ENCODE results near the gene ZNRF1. TPM values are rescaled to one million over a fixed set of nuclear protein-coding genes. Genes with fewer than 3 reads are reported as not detected.

The ZNRF1 gene
- total and polyA plus RNA-seq, 2 donors (not counting 1 experiment from before 2014, with no cell fraction given) = 0.27 to 0.76 TPM

DNA sequence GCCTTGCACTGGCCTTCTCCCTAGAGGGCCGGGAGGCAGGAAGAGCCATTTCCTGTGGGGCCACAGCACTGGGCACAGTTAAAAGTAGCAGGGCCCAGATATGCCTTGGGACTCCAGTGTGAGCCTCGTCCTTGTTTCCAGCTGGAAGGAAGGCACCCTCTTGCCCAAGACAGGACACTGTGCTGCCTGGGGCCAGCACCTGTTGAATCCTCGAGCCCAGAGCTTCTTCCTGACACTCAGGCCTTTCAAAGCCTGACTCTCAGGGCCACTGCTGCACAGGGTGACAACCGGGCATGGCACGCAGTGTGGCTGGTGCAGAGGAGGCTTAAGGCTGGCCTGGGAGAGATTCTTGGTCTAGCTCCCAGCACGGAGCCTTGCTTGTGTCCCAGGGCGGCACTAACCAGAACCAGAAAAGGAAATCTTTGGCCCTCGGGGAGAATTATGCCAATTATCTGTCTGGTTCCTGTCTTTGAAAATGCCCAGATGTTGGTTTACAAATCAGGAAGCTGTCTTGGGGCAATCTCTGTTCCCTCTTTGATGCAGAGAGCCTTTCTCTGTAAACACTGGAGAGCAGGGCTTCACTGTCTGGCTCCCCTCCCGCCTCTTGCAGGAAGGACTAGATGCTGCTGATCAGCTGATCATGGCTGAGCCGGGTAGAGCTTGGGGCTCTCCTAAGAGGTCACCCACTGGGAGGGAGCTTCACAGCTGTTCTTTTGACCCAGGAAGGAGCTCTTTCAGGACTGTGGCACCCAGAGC, 106.7 kb downstream of the ZNRF1 start:
- no peak overlapping the region for H3K27ac ChIP-seq (ENCODE audit: low read length in 2 of 2)
- TF ChIP-seq EZH2 (IDR thresholded peaks at IDR 0.05; ENCODE audit: borderline replicate concordance, insufficient read depth, low read depth, low read length, poor library complexity, severe bottlenecking) = no peak
- TF ChIP-seq CTCF (IDR thresholded peaks at IDR 0.05) = no peak
- H3K27me3 ChIP-seq (replicated peaks in 1 of 4; ENCODE audit: control extremely low read depth in 1 of 4, control insufficient read depth in 3 of 4, insufficient read depth in 4 of 4, low read length in 3 of 4) = peaks cover 0 to 69% (median 18%) of the 10 kb centered on the region in 4 experiments
- no peak overlapping the region for H2AFZ ChIP-seq (ENCODE audit: insufficient read depth, low read depth, low read length, poor library complexity, severe bottlenecking)
- POLR2A ChIA-PET = no interaction called here
- intact Hi-C loops (cut with micrococcal nuclease) = no loop called here
- Mint-ChIP-seq H3K9me3 (ENCODE audit: insufficient read depth) (no peaks in the 10 kb centered on the region), H3K27me3 (peaks cover 57% of the 10 kb centered on the region), H3K4me1 (peaks cover 29% of the 10 kb centered on the region), H3K27ac (no peak overlapping the region), H3K4me3 (no peak overlapping the region)
- peaks cover 26 to 37% of the 10 kb centered on the region in 2 donors for H3K4me1 ChIP-seq (ENCODE audit: control insufficient read depth in 2 of 2, insufficient read depth in 2 of 2, low read length in 2 of 2)
- no peak overlapping the region for H3K4me2 ChIP-seq (replicated peaks; ENCODE audit: low read depth, low read length, poor library complexity, severe bottlenecking)
- H3K79me2 ChIP-seq (ENCODE audit: control insufficient read depth, insufficient read depth, low read length) = no peaks in the 10 kb centered on the region
- H3K4me3 ChIP-seq (ENCODE audit: control extremely low read depth in 1 of 5, extremely low read depth in 1 of 5, insufficient read depth in 1 of 5, low read depth in 2 of 5, low read length in 4 of 5) = no peak overlapping the region
- CTCF ChIA-PET = interaction anchor here (1.1 kb wide), 2 partner anchors 107 to 243 kb away, joined by 3 read pairs; partner anchors contain the start of gene ZNRF1
- 25% methylated on average over 10 of the region's 10 CpGs for WGBS (ENCODE audit: insufficient coverage)
- peaks cover 0 to 5% (median 0%) of the 10 kb centered on the region in 3 donors for H3K9me3 ChIP-seq (ENCODE audit: control extremely low read depth in 1 of 3, control insufficient read depth in 2 of 3, insufficient read depth in 1 of 3, low read length in 2 of 3)
- no peaks in the 10 kb centered on the region for H4K20me1 ChIP-seq (ENCODE audit: control insufficient read depth, insufficient read depth, low read length, poor library complexity, severe bottlenecking)
- ATAC-seq (ENCODE audit: low read depth) (no peak), DNase-seq (no peak)
- H3K36me3 ChIP-seq (replicated peaks in 1 of 2; ENCODE audit: control extremely low read depth in 1 of 2, control insufficient read depth in 1 of 2, extremely low read depth in 1 of 2, insufficient read depth in 2 of 2, low read length in 1 of 2) = no peaks in the 10 kb centered on the region
- H3K9ac ChIP-seq (ENCODE audit: low read length) = no peak overlapping the region

All from B cell (primary cell).